ENCODE data around the gene STX4. TPM values are rescaled to one million over a fixed set of nuclear protein-coding genes. Genes with fewer than 3 reads are reported as not detected.

The STX4 gene
- total and polyA plus RNA-seq, 4 experiments from 2014 or later: 21.2 to 111 (median 69.5) TPM

DNA sequence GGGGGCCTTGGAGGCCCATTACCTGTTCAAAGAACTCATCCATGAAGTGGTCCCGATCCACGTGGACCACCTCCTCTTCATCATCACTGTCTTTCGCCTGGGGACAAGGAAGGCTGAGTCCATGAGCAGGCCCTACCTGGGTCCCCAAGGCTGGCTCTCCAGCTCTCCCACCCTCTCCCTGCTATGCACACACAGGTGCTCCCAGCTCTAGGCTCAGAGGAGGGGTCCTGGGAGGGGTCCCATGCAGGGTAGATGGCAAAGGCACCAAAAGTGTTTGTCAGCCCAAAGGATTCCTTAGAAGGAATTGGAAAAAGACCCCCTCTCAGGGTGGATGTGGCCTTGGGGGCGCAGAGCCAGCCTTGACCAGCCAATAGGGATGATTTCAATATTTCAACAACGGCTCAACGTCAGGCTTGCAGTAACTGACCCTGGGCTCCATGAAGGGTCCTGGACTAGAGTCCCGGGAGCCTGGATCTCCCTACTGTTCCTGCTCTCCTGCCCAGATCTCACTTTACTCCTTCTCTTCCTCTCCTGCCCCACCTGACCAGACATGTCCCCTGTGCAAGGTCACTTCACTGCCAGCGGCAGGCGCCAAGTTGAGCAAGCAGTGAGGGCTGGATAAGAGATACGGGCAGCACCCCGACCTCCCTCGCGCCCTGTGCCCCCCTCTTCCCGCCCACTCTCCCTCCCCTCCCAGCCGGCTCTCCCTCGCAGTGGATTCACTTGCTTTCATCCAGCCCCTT lies 31.7 kb upstream of the STX4 start:
- H3K36me3 ChIP-seq (ENCODE audit: insufficient read depth, low read length): no peaks in the 10 kb centered on the region
- H3K4me3 ChIP-seq (ENCODE audit: low read length in 2 of 2): no peak overlapping the region
- no peak overlapping the region for H3K27ac ChIP-seq (ENCODE audit: low read depth, low read length)
- H3K4me1 ChIP-seq (ENCODE audit: insufficient read depth, low read length): peaks cover 7% of the 10 kb centered on the region
- Mint-ChIP-seq H3K4me1 (peaks cover 0 to 3% (median 0%) of the 10 kb centered on the region in 4 donors), H3K9me3 (no peaks in the 10 kb centered on the region), H3K4me3 (no peak overlapping the region), H3K27me3 (peaks cover 0 to 3% of the 10 kb centered on the region in 2 donors), H3K36me3 (no peaks in the 10 kb centered on the region), H3K27ac (no peak overlapping the region)
- DNase-seq: no peak
- no peaks in the 10 kb centered on the region for H3K9me3 ChIP-seq (ENCODE audit: control insufficient read depth in 1 of 2, low read length in 2 of 2)
- ChIA-PET POLR2A (ENCODE audit: partially characterized antibody) (no interaction called here), CTCF (ENCODE audit: partially characterized antibody) (interaction anchor here (1.5 kb wide), 1 partner anchor 17 kb away, joined by 7 read pairs; the partner anchor contains the start of gene HSD3B7)
- intact Hi-C loops (cut with micrococcal nuclease): no loop called here
- no peaks in the 10 kb centered on the region for H3K27me3 ChIP-seq (ENCODE audit: insufficient read depth, low read length)

DNA sequence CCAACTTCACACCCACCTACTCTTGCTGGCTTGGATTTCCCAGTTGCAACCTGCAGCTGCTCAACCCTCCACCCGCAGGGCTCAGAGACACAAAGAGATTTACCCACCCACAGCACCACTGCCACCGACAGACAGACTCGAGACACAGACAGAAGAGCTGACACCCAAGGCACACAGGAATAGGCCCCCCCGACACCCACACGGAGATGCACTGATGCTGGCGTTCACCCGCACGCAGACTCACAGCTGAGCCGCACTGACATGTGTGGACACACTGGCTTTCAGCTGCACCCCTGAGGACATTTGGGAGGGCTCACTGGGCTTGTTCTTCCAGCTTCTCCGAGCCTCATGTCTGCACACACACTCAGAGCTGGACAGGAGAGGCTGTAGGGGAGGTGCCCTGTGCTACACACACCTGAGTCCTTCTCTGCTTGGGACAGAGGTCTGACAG lies 31.1 kb upstream of the STX4 start:
- no peak overlapping the region for H3K4me3 ChIP-seq (ENCODE audit: low read length in 2 of 2)
- Mint-ChIP-seq H3K9me3 (no peaks in the 10 kb centered on the region), H3K4me3 (peak overlapping the region in 1 of 8 donors; percentile 45), H3K27me3 (peaks cover 0 to 3% of the 10 kb centered on the region in 2 donors), H3K36me3 (no peaks in the 10 kb centered on the region), H3K4me1 (peaks cover 0 to 3% (median 0%) of the 10 kb centered on the region in 4 donors), H3K27ac (no peak overlapping the region)
- intact Hi-C loops (cut with micrococcal nuclease): no loop called here
- CTCF ChIA-PET (ENCODE audit: partially characterized antibody): interaction anchor here (1.5 kb wide), 1 partner anchor 17 kb away, joined by 7 read pairs; the partner anchor contains the start of gene HSD3B7
- no peak for DNase-seq
- no peaks in the 10 kb centered on the region for H3K27me3 ChIP-seq (ENCODE audit: insufficient read depth, low read length)
- H3K27ac ChIP-seq (ENCODE audit: low read depth, low read length): no peak overlapping the region
- POLR2A ChIA-PET (ENCODE audit: partially characterized antibody): interaction anchor here (0.7 to 1.0 kb wide), 2 partner anchors 72 to 178 kb away, joined by 3 read pairs; partner anchors contain the start of genes ZNF646 and ZNF668
- no peaks in the 10 kb centered on the region for H3K9me3 ChIP-seq (ENCODE audit: control insufficient read depth in 1 of 2, low read length in 2 of 2)
- no peaks in the 10 kb centered on the region for H3K36me3 ChIP-seq (ENCODE audit: insufficient read depth, low read length)
- H3K4me1 ChIP-seq (ENCODE audit: insufficient read depth, low read length): peaks cover 3% of the 10 kb centered on the region

DNA sequence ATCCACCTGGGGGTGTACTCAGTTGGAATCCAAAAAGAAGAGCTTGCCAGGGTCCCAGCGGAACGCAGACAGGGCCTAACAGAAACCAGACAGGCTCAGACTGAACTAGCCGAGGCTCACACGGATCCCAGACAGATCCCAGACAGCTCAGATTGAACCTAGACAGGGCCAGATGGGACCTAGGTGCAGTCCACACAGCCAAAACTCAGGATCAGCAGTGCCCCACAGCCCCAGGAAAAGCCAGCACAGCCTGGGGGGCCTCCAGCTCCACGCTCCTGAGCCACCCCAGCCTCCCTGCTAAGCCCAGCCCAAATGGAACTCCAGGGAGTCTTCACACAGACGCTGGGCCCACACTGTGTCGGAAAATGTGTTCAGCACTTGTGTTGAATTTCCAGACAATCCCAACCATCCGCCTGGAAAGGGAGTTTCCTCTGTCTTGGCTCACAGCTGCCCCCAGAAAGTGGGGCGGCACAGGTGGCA lies 30.5 kb upstream of the STX4 start:
- intact Hi-C loops (cut with micrococcal nuclease): no loop called here
- POLR2A ChIA-PET (ENCODE audit: partially characterized antibody): interaction anchor here (0.7 to 1.0 kb wide), 2 partner anchors 71 to 178 kb away, joined by 3 read pairs; partner anchors contain the start of genes ZNF646 and ZNF668

DNA sequence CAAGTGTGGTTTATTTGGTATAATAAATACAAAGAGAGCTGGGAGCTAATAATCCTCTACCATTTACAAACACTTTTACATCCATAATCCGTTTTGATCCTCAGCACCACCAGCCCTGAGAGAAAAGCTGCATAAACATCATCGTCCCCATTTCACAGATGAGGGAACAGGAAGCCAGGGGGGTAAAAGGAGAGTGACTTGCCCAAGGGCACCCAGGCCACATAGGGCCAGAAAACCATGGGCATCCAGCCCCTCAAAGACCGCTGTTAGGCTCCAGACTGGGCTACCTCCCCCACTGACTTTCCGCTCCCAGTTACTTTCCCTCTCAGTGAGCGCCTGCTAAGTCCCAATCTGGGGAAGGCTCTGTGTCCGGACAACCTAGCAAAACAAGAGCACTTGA lies 29.6 kb upstream of the STX4 start:
- Mint-ChIP-seq H3K36me3 (no peaks in the 10 kb centered on the region), H3K27me3 (peaks cover 0 to 3% of the 10 kb centered on the region in 2 donors), H3K4me3 (no peak overlapping the region), H3K4me1 (peaks cover 0 to 3% (median 0%) of the 10 kb centered on the region in 4 donors), H3K9me3 (no peaks in the 10 kb centered on the region), H3K27ac (no peak overlapping the region)
- no peak for DNase-seq
- H3K27ac ChIP-seq (ENCODE audit: low read depth, low read length): no peak overlapping the region
- no peaks in the 10 kb centered on the region for H3K9me3 ChIP-seq (ENCODE audit: control insufficient read depth in 1 of 2, low read length in 2 of 2)
- H3K36me3 ChIP-seq (ENCODE audit: insufficient read depth, low read length): no peaks in the 10 kb centered on the region
- H3K4me3 ChIP-seq (ENCODE audit: low read length in 2 of 2): no peak overlapping the region
- intact Hi-C loops (cut with micrococcal nuclease): no loop called here
- POLR2A ChIA-PET (ENCODE audit: partially characterized antibody): no interaction called here
- CTCF ChIA-PET (ENCODE audit: partially characterized antibody): interaction anchor here (1.1 to 1.2 kb wide), 2 partner anchors 18 to 19 kb away, joined by 3 read pairs; partner anchors contain the start of gene HSD3B7
- no peaks in the 10 kb centered on the region for H3K27me3 ChIP-seq (ENCODE audit: insufficient read depth, low read length)
- H3K4me1 ChIP-seq (ENCODE audit: insufficient read depth, low read length): no peaks in the 10 kb centered on the region

More for the DNA sequence above, 30.5 kb upstream of the STX4 start:
- no peaks in the 10 kb centered on the region for H3K4me1 ChIP-seq (ENCODE audit: insufficient read depth, low read length)
- peaks cover 0 to 3% of the 10 kb centered on the region in 2 donors for H3K27me3 Mint-ChIP-seq
- H3K4me3 ChIP-seq (ENCODE audit: low read length in 2 of 2): no peak overlapping the region
- H3K9me3 ChIP-seq (ENCODE audit: control insufficient read depth in 1 of 2, low read length in 2 of 2): no peaks in the 10 kb centered on the region
- no peaks in the 10 kb centered on the region for H3K27me3 ChIP-seq (ENCODE audit: insufficient read depth, low read length)
- no peak overlapping the region for H3K4me3 Mint-ChIP-seq
- H3K27ac ChIP-seq (ENCODE audit: low read depth, low read length): no peak overlapping the region
- H3K9me3 Mint-ChIP-seq: no peaks in the 10 kb centered on the region
- H3K36me3 ChIP-seq (ENCODE audit: insufficient read depth, low read length): no peaks in the 10 kb centered on the region
- CTCF ChIA-PET (ENCODE audit: partially characterized antibody): interaction anchor here (1.5 kb wide), 1 partner anchor 18 kb away, joined by 7 read pairs; the partner anchor contains the start of gene HSD3B7
- peaks cover 0 to 3% (median 0%) of the 10 kb centered on the region in 4 donors for H3K4me1 Mint-ChIP-seq
- no peaks in the 10 kb centered on the region for H3K36me3 Mint-ChIP-seq
- no peak for DNase-seq
- no peak overlapping the region for H3K27ac Mint-ChIP-seq

DNA sequence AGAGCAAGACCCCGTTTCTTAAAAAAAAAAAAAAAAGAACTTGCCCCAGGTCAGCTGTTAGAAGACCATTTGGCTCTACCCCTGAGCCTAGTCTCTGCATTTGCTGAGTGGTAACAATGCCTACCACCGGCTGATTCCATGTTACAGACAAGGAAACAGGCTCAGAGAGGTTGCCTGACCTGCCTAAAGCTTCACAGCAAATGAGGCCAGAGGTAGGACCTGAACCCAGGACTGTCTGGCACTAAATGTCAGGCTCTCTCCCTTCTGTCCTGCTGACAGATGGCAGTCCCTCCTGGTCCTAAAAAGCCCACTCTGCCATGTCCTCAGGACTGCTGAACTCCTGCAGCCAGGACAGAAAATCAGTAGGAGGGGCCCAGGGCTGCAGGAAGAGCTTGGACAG lies 28.7 kb upstream of the STX4 start:
- H3K27ac Mint-ChIP-seq: no peak overlapping the region
- peaks cover 0 to 3% of the 10 kb centered on the region in 2 donors for H3K27me3 Mint-ChIP-seq
- ChIA-PET CTCF (ENCODE audit: partially characterized antibody) (interaction anchor here (1.1 to 1.2 kb wide), 2 partner anchors 19 to 20 kb away, joined by 3 read pairs; partner anchors contain the start of gene HSD3B7), POLR2A (ENCODE audit: partially characterized antibody) (no interaction called here)
- peaks cover 0 to 3% (median 1%) of the 10 kb centered on the region in 4 donors for H3K4me1 Mint-ChIP-seq
- intact Hi-C loops (cut with micrococcal nuclease): no loop called here
- no peak overlapping the region for H3K4me3 Mint-ChIP-seq
- no peaks in the 10 kb centered on the region for H3K36me3 Mint-ChIP-seq
- H3K4me1 ChIP-seq (ENCODE audit: insufficient read depth, low read length): no peaks in the 10 kb centered on the region
- no peaks in the 10 kb centered on the region for H3K9me3 ChIP-seq (ENCODE audit: control insufficient read depth in 1 of 2, low read length in 2 of 2)
- no peak for DNase-seq
- H3K27ac ChIP-seq (ENCODE audit: low read depth, low read length): no peak overlapping the region
- H3K9me3 Mint-ChIP-seq: no peaks in the 10 kb centered on the region
- no peak overlapping the region for H3K4me3 ChIP-seq (ENCODE audit: low read length in 2 of 2)
- H3K36me3 ChIP-seq (ENCODE audit: insufficient read depth, low read length): no peaks in the 10 kb centered on the region
- H3K27me3 ChIP-seq (ENCODE audit: insufficient read depth, low read length): no peaks in the 10 kb centered on the region

DNA sequence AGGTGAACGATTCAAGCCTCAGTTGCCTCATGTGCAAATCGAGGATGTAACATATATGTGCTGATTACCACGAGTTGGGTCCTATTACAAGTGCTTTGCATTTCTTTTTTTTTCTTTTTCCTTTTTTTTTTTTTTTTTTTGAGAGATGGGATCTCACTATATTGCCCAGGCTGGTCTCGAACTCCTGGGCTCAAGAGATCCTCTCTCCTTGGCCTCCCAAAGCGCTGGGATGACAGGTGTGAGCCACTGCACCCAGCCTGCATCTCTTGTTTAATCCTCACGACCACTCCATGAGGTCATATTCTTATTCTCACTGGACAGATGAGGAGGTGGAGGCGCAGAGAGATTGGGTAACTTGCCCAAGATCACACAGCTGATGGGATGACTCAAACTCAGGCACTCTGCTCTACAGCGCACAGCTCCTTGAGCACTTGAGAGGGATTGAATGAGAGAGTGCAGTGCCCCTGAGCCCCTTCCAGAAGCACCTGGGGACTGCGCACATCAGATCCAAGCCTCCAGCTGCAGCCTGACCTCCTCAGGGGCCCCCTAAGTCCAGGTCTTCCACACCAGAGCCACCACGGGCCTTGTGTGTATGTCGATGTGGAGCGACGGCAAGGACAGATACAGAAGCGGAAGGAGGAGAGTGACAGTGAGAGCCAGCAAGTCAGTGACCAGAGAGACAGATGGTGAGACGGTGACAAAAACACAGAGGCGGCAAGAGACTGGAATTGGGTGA lies 27.8 kb upstream of the STX4 start:
- Mint-ChIP-seq H3K9me3 (no peaks in the 10 kb centered on the region), H3K4me1 (peaks cover 0 to 6% (median 6%) of the 10 kb centered on the region in 4 donors), H3K27ac (peak overlapping the region in 1 of 7 donors; percentile 83), H3K27me3 (peaks cover 0 to 3% of the 10 kb centered on the region in 2 donors), H3K36me3 (no peaks in the 10 kb centered on the region), H3K4me3 (no peak overlapping the region)
- Histone ChIP-seq H3K4me1 (ENCODE audit: insufficient read depth, low read length) (no peaks in the 10 kb centered on the region), H3K4me3 (ENCODE audit: low read length in 2 of 2) (no peak overlapping the region), H3K27me3 (ENCODE audit: insufficient read depth, low read length) (no peaks in the 10 kb centered on the region), H3K9me3 (ENCODE audit: control insufficient read depth in 1 of 2, low read length in 2 of 2) (no peaks in the 10 kb centered on the region), H3K36me3 (ENCODE audit: insufficient read depth, low read length) (no peaks in the 10 kb centered on the region), H3K27ac (ENCODE audit: low read depth, low read length) (no peak overlapping the region)
- DNase-seq: no peak
- intact Hi-C loops (cut with micrococcal nuclease): no loop called here
- POLR2A ChIA-PET (ENCODE audit: partially characterized antibody): no interaction called here
- CTCF ChIA-PET (ENCODE audit: partially characterized antibody): no interaction called here

DNA sequence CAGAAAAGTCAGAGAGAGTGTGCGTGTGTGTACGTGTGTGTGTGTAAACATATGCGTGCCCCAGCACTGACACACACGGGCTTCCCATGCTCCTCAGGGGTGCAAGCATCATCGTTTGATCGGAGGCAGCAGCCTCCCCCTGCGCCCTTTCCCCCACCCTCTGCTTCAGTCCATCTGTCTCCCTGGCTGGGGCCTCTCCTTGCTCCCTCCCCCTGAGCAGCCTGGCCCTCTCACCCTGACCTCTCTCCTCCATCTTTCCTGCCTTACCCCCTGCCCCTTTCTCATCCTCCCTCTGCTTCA lies 27.3 kb upstream of the STX4 start:
- H3K27ac Mint-ChIP-seq: peak overlapping the region in 2 of 7 donors; percentile 19 to 83
- intact Hi-C loops (cut with micrococcal nuclease): no loop called here

More for the DNA sequence above, 27.3 kb upstream of the STX4 start:
- Histone ChIP-seq H3K4me1 (ENCODE audit: insufficient read depth, low read length) (peaks cover 4% of the 10 kb centered on the region), H3K27ac (ENCODE audit: low read depth, low read length) (no peak overlapping the region), H3K27me3 (ENCODE audit: insufficient read depth, low read length) (peaks cover 3% of the 10 kb centered on the region), H3K4me3 (ENCODE audit: low read length in 2 of 2) (no peak overlapping the region), H3K9me3 (ENCODE audit: control insufficient read depth in 1 of 2, low read length in 2 of 2) (no peaks in the 10 kb centered on the region), H3K36me3 (ENCODE audit: insufficient read depth, low read length) (no peaks in the 10 kb centered on the region)
- Mint-ChIP-seq H3K27me3 (peaks cover 0 to 4% of the 10 kb centered on the region in 2 donors), H3K36me3 (no peaks in the 10 kb centered on the region), H3K4me3 (no peak overlapping the region), H3K4me1 (peaks cover 0 to 9% (median 6%) of the 10 kb centered on the region in 4 donors), H3K9me3 (no peaks in the 10 kb centered on the region)
- CTCF ChIA-PET (ENCODE audit: partially characterized antibody): no interaction called here
- no peak for DNase-seq
- POLR2A ChIA-PET (ENCODE audit: partially characterized antibody): no interaction called here

Data from CD4-positive, alpha-beta memory T cell (primary cell).